ENCODE measurements around the gene SLC10A7. TPM values are rescaled to one million over a fixed set of nuclear protein-coding genes. Genes with fewer than 3 reads are reported as not detected.

The SLC10A7 gene
- total and polyA plus RNA-seq, 2 of the 4 experiments (the other 2 are of a cell fraction) = 5.2 to 8.4 TPM

DNA sequence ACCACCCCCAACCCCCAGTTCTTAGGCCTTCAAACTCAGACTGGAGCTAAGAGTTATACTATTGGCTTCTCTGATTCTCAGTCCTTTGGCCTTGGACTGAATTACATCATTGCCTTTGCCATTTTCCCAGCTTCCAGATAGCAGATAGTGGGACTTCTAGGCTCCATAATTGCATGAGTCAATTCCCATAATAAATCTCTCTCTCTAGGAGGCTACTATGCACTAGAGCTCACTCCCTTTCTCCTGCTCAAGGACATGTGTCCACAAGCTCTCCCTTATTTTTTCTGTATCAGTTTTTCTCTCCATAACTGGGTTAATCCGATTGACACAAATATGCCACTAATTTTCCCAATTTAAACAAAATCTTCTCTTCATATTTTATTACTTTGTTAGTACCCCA, 204.0 kb downstream of the SLC10A7 start:
- no peak overlapping the region for H4K91ac ChIP-seq (ENCODE audit: insufficient read depth, low read depth, low read length)
- H2BK120ac ChIP-seq (ENCODE audit: low read depth, low read length) = no peak overlapping the region
- H4K5ac ChIP-seq (ENCODE audit: low read depth, low read length) = no peak overlapping the region
- H3K27me3 ChIP-seq (ENCODE audit: control insufficient read depth, insufficient read depth, low read length) = no peaks in the 10 kb centered on the region
- no peak overlapping the region for H3K9ac ChIP-seq (ENCODE audit: low read depth, low read length)
- H3K4me1 ChIP-seq (ENCODE audit: control insufficient read depth, insufficient read depth, low read length) = no peaks in the 10 kb centered on the region
- no peak overlapping the region for H3K56ac ChIP-seq (ENCODE audit: extremely low read depth, insufficient read depth, low read length)
- no peak overlapping the region for H3K27ac ChIP-seq (ENCODE audit: insufficient read depth, low read length)
- TF ChIP-seq RAD21 (IDR thresholded peaks at IDR 0.05; ENCODE audit: low read length) (no peak), NFE2L2 (IDR thresholded peaks at IDR 0.05; ENCODE audit: low read depth, low read length) (no peak), FOS (IDR thresholded peaks at IDR 0.05; ENCODE audit: low read depth, low read length) (no peak), SMC3 (IDR thresholded peaks at IDR 0.05; ENCODE audit: low read depth, low read length) (no peak), RFX5 (IDR thresholded peaks at IDR 0.05; ENCODE audit: low read depth, low read length) (no peak), CEBPB (IDR thresholded peaks at IDR 0.05; ENCODE audit: low read depth, low read length) (no peak), MAZ (IDR thresholded peaks at IDR 0.05; ENCODE audit: borderline replicate concordance, low read depth, low read length) (no peak), CHD1 (IDR thresholded peaks at IDR 0.05; ENCODE audit: low read depth, low read length) (no peak), MXI1 (IDR thresholded peaks at IDR 0.05; ENCODE audit: borderline replicate concordance, low read depth, low read length) (no peak), MAFK (IDR thresholded peaks at IDR 0.05; ENCODE audit: low read depth, low read length) (no peak)
- TF ChIP-seq, protein P1, sequence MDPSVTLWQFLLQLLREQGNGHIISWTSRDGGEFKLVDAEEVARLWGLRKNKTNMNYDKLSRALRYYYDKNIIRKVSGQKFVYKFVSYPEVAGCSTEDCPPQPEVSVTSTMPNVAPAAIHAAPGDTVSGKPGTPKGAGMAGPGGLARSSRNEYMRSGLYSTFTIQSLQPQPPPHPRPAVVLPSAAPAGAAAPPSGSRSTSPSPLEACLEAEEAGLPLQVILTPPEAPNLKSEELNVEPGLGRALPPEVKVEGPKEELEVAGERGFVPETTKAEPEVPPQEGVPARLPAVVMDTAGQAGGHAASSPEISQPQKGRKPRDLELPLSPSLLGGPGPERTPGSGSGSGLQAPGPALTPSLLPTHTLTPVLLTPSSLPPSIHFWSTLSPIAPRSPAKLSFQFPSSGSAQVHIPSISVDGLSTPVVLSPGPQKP (IDR thresholded peaks at IDR 0.05; ENCODE audit: borderline replicate concordance, low read depth, low read length) = no peak
- TF ChIP-seq, protein P2, sequence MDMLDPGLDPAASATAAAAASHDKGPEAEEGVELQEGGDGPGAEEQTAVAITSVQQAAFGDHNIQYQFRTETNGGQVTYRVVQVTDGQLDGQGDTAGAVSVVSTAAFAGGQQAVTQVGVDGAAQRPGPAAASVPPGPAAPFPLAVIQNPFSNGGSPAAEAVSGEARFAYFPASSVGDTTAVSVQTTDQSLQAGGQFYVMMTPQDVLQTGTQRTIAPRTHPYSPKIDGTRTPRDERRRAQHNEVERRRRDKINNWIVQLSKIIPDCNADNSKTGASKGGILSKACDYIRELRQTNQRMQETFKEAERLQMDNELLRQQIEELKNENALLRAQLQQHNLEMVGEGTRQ (IDR thresholded peaks at IDR 0.05; ENCODE audit: low read depth, low read length) = no peak
- TF ChIP-seq, protein P3, sequence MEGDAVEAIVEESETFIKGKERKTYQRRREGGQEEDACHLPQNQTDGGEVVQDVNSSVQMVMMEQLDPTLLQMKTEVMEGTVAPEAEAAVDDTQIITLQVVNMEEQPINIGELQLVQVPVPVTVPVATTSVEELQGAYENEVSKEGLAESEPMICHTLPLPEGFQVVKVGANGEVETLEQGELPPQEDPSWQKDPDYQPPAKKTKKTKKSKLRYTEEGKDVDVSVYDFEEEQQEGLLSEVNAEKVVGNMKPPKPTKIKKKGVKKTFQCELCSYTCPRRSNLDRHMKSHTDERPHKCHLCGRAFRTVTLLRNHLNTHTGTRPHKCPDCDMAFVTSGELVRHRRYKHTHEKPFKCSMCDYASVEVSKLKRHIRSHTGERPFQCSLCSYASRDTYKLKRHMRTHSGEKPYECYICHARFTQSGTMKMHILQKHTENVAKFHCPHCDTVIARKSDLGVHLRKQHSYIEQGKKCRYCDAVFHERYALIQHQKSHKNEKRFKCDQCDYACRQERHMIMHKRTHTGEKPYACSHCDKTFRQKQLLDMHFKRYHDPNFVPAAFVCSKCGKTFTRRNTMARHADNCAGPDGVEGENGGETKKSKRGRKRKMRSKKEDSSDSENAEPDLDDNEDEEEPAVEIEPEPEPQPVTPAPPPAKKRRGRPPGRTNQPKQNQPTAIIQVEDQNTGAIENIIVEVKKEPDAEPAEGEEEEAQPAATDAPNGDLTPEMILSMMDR (conservative IDR thresholded peaks at IDR 0.05; ENCODE audit: low read depth, low read length) = no peak
- no peaks in the 10 kb centered on the region for H3K36me3 ChIP-seq (ENCODE audit: control insufficient read depth, insufficient read depth, low read length)
- H3K79me1 ChIP-seq (ENCODE audit: low read depth in 1 of 2, low read length in 2 of 2) = no peaks in the 10 kb centered on the region
- no peak overlapping the region for H4K8ac ChIP-seq (ENCODE audit: low read depth in 2 of 2, low read length in 2 of 2)
- no peak overlapping the region for H2BK20ac ChIP-seq (ENCODE audit: low read depth, low read length)
- H3K23ac ChIP-seq (ENCODE audit: low read depth, low read length) = no peak overlapping the region
- H2BK15ac ChIP-seq (ENCODE audit: low read depth, low read length) = no peak overlapping the region
- DNase-seq = no peak
- intact Hi-C loops (cut with micrococcal nuclease) (no loop called here), in situ Hi-C loops (cut with MboI; ENCODE audit: low sequenced_read_pairs) (no loop called here), dilution Hi-C loops (cut with HindIII; ENCODE audit: low sequenced_read_pairs, unreplicated experiment) (no loop called here)
- H2AFZ ChIP-seq (replicated peaks; ENCODE audit: low read length, poor library complexity) = no peak overlapping the region
- POLR2A ChIA-PET (ENCODE audit: unreplicated experiment) = no interaction called here
- WGBS, 2 experiments (ENCODE audit: extremely low coverage in 2 of 2, insufficient read length in 1 of 2) = no CpG with 5 or more reads among the region's 1 CpG
- no peaks in the 10 kb centered on the region for H3K9me1 ChIP-seq (ENCODE audit: insufficient read depth, low read length)
- H3K14ac ChIP-seq (replicated peaks; ENCODE audit: low read depth, low read length) = no peak overlapping the region
- H3K9me3 ChIP-seq (ENCODE audit: control insufficient read depth, insufficient read depth, low read length) = no peaks in the 10 kb centered on the region
- H2BK5ac ChIP-seq (ENCODE audit: low read depth, low read length, poor library complexity, severe bottlenecking) = no peak overlapping the region
- H3K18ac ChIP-seq (ENCODE audit: low read depth, low read length) = no peak overlapping the region
- no peak overlapping the region for H3K4me3 ChIP-seq (ENCODE audit: insufficient read depth, low read depth, low read length)
- ATAC-seq (ENCODE audit: low read depth) = no peak
- H2AK5ac ChIP-seq (ENCODE audit: low read depth, low read length) = no peak overlapping the region
- CTCF ChIA-PET = no interaction called here
- no peak overlapping the region for H3K4ac ChIP-seq (ENCODE audit: low read depth, low read length)
- no peaks in the 10 kb centered on the region for H4K20me1 ChIP-seq (ENCODE audit: insufficient read depth, low read length)
- H2AK9ac ChIP-seq (replicated peaks; ENCODE audit: low read depth, low read length, poor library complexity) = no peak overlapping the region
- no peak overlapping the region for H3K4me2 ChIP-seq (ENCODE audit: low read depth, low read length)
- BruUV-seq (replicated peaks) = no TSS peak
